Endothelial cell of umbilical vein (primary cell): Measurements from ENCODE around the gene OR8J3. TPM values are rescaled to one million over a fixed set of nuclear protein-coding genes. Genes with fewer than 3 reads are reported as not detected.

Experiments used
- BruUV-seq: library from RNA; stranded (reverse); fragments of 400-500 nt; replicated peaks from 2 replicates; lab custom pipeline; 2021; lab: Mats Ljungman, UMichigan
- CTCF ChIA-PET: fragments of 300-600, 350-600 bp; sonication (Branson Sonifier 250); formaldehyde crosslinking; loops from one replicate; lab custom pipeline; 2021; ENCODE audit warnings: antibody characterized with exemption, inconsistent platforms; lab: Charles Lee
- POLR2A ChIA-PET: fragments of 300-600, 350-600 bp; sonication (Branson Sonifier 250); formaldehyde crosslinking; loops from one replicate; lab custom pipeline; 2021; ENCODE audit warnings: antibody characterized with exemption, inconsistent platforms; lab: Charles Lee
- DNase-seq: peaks from one replicate; pipeline ENCODE4 v3.0.0-alpha.2; 2011; ENCODE audit warnings: low read depth, low spot score
- FAIRE-seq: peaks from 2 replicates; lab custom pipeline; 2011; peaks lifted over from hg19 to GRCh38; lab: Jason Lieb, UNC
- H2AFZ ChIP-seq: 2 replicates; pipeline ENCODE4 v1.6.0; 2012; ENCODE audit warnings: low read depth, low read length, control low read depth, inconsistent platforms
- H3K27ac ChIP-seq: 2 replicates; pipeline ENCODE4 v1.5.1; 2011; ENCODE audit warnings: low read depth, mild to moderate bottlenecking, control low read depth, low read length, moderate library complexity; ENCODE audit not compliant: insufficient read depth
- H3K27me3 ChIP-seq, 2 experiments: 2 replicates each; pipeline versions ENCODE4 v1.6.0 to v1.6.1; 2011; ENCODE audit warnings: low read length in 2 of 2, mixed read lengths in 1 of 2; ENCODE audit not compliant: control insufficient read depth in 2 of 2, insufficient read depth in 2 of 2
- H3K36me3 ChIP-seq, 2 experiments: 2 replicates in 1 of 2; 3 replicates in 1 of 2; pipeline ENCODE4 v1.5.1; 2011; ENCODE audit warnings: low read length in 2 of 2, mild to moderate bottlenecking in 1 of 2, moderate library complexity in 1 of 2; ENCODE audit not compliant: control insufficient read depth in 2 of 2, insufficient read depth in 2 of 2; ENCODE audit errors: extremely low read depth in 1 of 2
- H3K4me1 ChIP-seq: 3 replicates; pipeline ENCODE4 v1.5.1; 2011; ENCODE audit warnings: mild to moderate bottlenecking, low read length; ENCODE audit not compliant: control insufficient read depth, insufficient read depth; ENCODE audit errors: extremely low read depth
- H3K4me2 ChIP-seq: 2 replicates; pipeline ENCODE4 v1.6.1; 2011; ENCODE audit warnings: low read length, control low read depth, mixed read lengths; ENCODE audit not compliant: insufficient read depth
- H3K4me3 ChIP-seq, 3 experiments: fragments of 200-600 bp in 1 of 3; sonication (generic), shearing (Covaris generic) in 1 of 3; replicated peaks in 1 of 3; 2 replicates each; pipeline ENCODE4 v1.5.1; 2011 to 2016; ENCODE audit warnings: control low read depth in 3 of 3, low read length in 3 of 3, mild to moderate bottlenecking in 2 of 3, inconsistent platforms in 1 of 3, low read depth in 1 of 3, moderate library complexity in 1 of 3; ENCODE audit not compliant: insufficient read depth in 1 of 3
- H3K79me2 ChIP-seq: 2 replicates; pipeline ENCODE4 v1.6.0; 2012; ENCODE audit warnings: low read length, inconsistent platforms; ENCODE audit not compliant: control insufficient read depth, insufficient read depth
- H3K9ac ChIP-seq: replicated peaks from 2 replicates; pipeline ENCODE3; 2011; ENCODE audit warnings: low read length, control low read depth; ENCODE audit not compliant: insufficient read depth; ENCODE audit errors: extremely low read depth
- H3K9me1 ChIP-seq: replicated peaks from 3 replicates; pipeline ENCODE4 v1.6.0; 2011; ENCODE audit warnings: mild to moderate bottlenecking, low read length; ENCODE audit not compliant: control insufficient read depth, insufficient read depth; ENCODE audit errors: extremely low read depth
- H3K9me3 ChIP-seq: replicated peaks from 2 replicates; pipeline ENCODE4 v1.5.1; 2012; ENCODE audit warnings: low read length, inconsistent platforms; ENCODE audit not compliant: control insufficient read depth, insufficient read depth
- H4K20me1 ChIP-seq: replicated peaks from 2 replicates; pipeline ENCODE3; 2011; ENCODE audit warnings: mild to moderate bottlenecking, low read length; ENCODE audit not compliant: control insufficient read depth, insufficient read depth; ENCODE audit errors: extremely low read depth
- CTCF ChIP-seq, 2 donors: IDR thresholded peaks; 1 replicate in 1 of 2; 2 replicates in 1 of 2; pipeline ENCODE4 v1.5.1; 2011; ENCODE audit warnings: low read length in 2 of 2, mild to moderate bottlenecking in 2 of 2, moderate library complexity in 2 of 2, control low read depth in 1 of 2, inconsistent platforms in 1 of 2, low read depth in 1 of 2; ENCODE audit not compliant: insufficient read depth in 1 of 2; ENCODE audit errors: extremely low read depth in 1 of 2
- EZH2 ChIP-seq: IDR thresholded peaks from 2 replicates; pipeline ENCODE4 v1.6.1; 2012; ENCODE audit warnings: borderline replicate concordance, low read depth, mild to moderate bottlenecking, moderate library complexity, low read length, inconsistent platforms; ENCODE audit not compliant: severe bottlenecking
- FOS ChIP-seq: IDR thresholded peaks from 2 replicates; pipeline ENCODE4 v1.6.1; 2011; ENCODE audit warnings: mild to moderate bottlenecking, low read length, moderate library complexity, borderline replicate concordance; ENCODE audit not compliant: insufficient read depth
- GATA2 ChIP-seq: IDR thresholded peaks from 2 replicates; pipeline ENCODE4 v1.7.0; 2011; ENCODE audit warnings: low read depth, mild to moderate bottlenecking, moderate library complexity, mixed read lengths, low read length; ENCODE audit not compliant: insufficient read length, insufficient read depth
- JUN ChIP-seq: IDR thresholded peaks from 2 replicates; pipeline ENCODE4 v1.6.1; 2011; ENCODE audit warnings: borderline replicate concordance, low read depth; ENCODE audit not compliant: insufficient read length, insufficient read depth
- MAX ChIP-seq: IDR thresholded peaks from 2 replicates; pipeline ENCODE4 v1.6.1; 2011; ENCODE audit not compliant: insufficient read depth, insufficient read length
- POLR2A ChIP-seq: IDR thresholded peaks from 2 replicates; pipeline ENCODE4 v1.6.1; 2012; ENCODE audit warnings: low read depth, mild to moderate bottlenecking, control low read depth, low read length
- POLR2AphosphoS5 ChIP-seq: IDR thresholded peaks from 2 replicates; pipeline ENCODE4 v1.6.1; 2012; ENCODE audit warnings: low read depth, mild to moderate bottlenecking, control low read depth, low read length, moderate library complexity; ENCODE audit not compliant: insufficient read depth
- dilution Hi-C: fragments of 300-500 bp; cut with MboI; formaldehyde crosslinking; loops from one replicate; pipeline ENCODE4 v1.15.0; 2019; ENCODE audit warnings: low sequenced_read_pairs; ENCODE audit not compliant: extremely low pct_ligation_motif_present
- intact Hi-C: fragments of 100-400 bp; cut with micrococcal nuclease; formaldehyde crosslinking; loops from one replicate; pipeline ENCODE4 v1.10.0; 2022
- polyA plus RNA-seq, 4 experiments: library from polyadenylated mRNA; depleted of rRNA in 3 of 4; stranded (reverse) in 3 of 4; unstranded in 1 of 4; fragments of >200 nt; gene quantifications; 2 replicates each; pipeline versions ENCODE4 v1.2.1 to v1.2.3, GENCODE V29; 2011 to 2012; ENCODE audit warnings: missing spikeins in 1 of 4
- total RNA-seq: library from RNA; stranded (reverse); gene quantifications from 2 replicates; pipeline ENCODE4 v1.2.3, GENCODE V29; 2021

OR8J3 gene
- total and polyA plus RNA-seq, 2 donors (not counting 3 experiments of a cell fraction or from before 2014, with no cell fraction given): not detected

GRCh38 chr11:56122073-56122472 is 17.9 kb downstream of the OR8J3 start, which contains the start of gene OR8H3:
Gene OR8H3 (plus strand): TSS chr11:56122373. CDS start chr11:56122373, 0 bp downstream.
- no peak for DNase-seq
- no peak within 1 kb of the TSS for H3K9ac ChIP-seq
- CTCF ChIA-PET: no interaction called here
- POLR2A ChIA-PET: no interaction called here
- no peaks in the 10 kb centered on the region for H3K79me2 ChIP-seq
- BruUV-seq: no TSS peak
- no peaks in the 10 kb centered on the region for H3K9me1 ChIP-seq
- H3K4me2 ChIP-seq: no peak within 1 kb of the TSS
- H3K27ac ChIP-seq: no peak within 1 kb of the TSS
- no peaks in the 10 kb centered on the region for H3K27me3 ChIP-seq
- dilution Hi-C loops (no loop called here), intact Hi-C loops (no loop called here)
- no peak for FAIRE-seq
- no peak for TF ChIP-seq FOS
- TF ChIP-seq MAX: no peak
- TF ChIP-seq POLR2A: no peak
- TF ChIP-seq POLR2AphosphoS5: no peak
- no peak for TF ChIP-seq CTCF (IDR thresholded peaks at IDR 0.05; ENCODE audit: extremely low read depth in 1 of 2, insufficient read depth in 1 of 2, low read depth in 1 of 2, low read length in 2 of 2)
- no peak for TF ChIP-seq GATA2
- no peak for TF ChIP-seq EZH2
- TF ChIP-seq JUN: no peak
- H4K20me1 ChIP-seq: no peaks in the 10 kb centered on the region
- H3K4me3 ChIP-seq: no peak within 1 kb of the TSS
- H2AFZ ChIP-seq: no peak within 1 kb of the TSS
- H3K9me3 ChIP-seq: peaks cover 2% of the 10 kb centered on the region
- no peaks in the 10 kb centered on the region for H3K4me1 ChIP-seq
- H3K36me3 ChIP-seq: no peaks in the 10 kb centered on the region
